ENCODE measurements around the gene GRM7. TPM values are rescaled to one million over a fixed set of nuclear protein-coding genes. Genes with fewer than 3 reads are reported as not detected.

The GRM7 gene
- total and polyA plus RNA-seq, 9 of the 15 experiments (the other 6 are each of a cell fraction or from before 2014, with no cell fraction given), result not detected

- CTCF ChIA-PET (ENCODE audit: low intra/inter-chr PET ratio), result no interaction called here
These were observed 651.1 kb downstream of the GRM7 start for GRCh38 chr3:7512048-7512447.

More at GRCh38 chr3:7512048-7512447, 651.1 kb downstream of the GRM7 start:
- Histone ChIP-seq H3K9me3 (replicated peaks; ENCODE audit: control insufficient read depth, insufficient read depth, low read depth, low read length) (no peaks in the 10 kb centered on the region; the same call in none of the 2 replicates), H3K79me2 (ENCODE audit: control insufficient read depth, insufficient read depth, low read length) (no peaks in the 10 kb centered on the region), H3K4me2 (ENCODE audit: insufficient read depth, low read length) (no peak overlapping the region), H3K36me3 (ENCODE audit: control insufficient read depth, insufficient read depth, low read length) (no peaks in the 10 kb centered on the region), H3K9ac (ENCODE audit: insufficient read depth in 1 of 2, low read depth in 2 of 2, low read length in 2 of 2) (no peak overlapping the region), H3K27ac (ENCODE audit: extremely low read depth, low read depth, low read length) (no peak overlapping the region), H2AFZ (ENCODE audit: low read depth, low read length) (no peak overlapping the region), H3K27me3 (ENCODE audit: control insufficient read depth in 2 of 2, insufficient read depth in 2 of 2, low read length in 2 of 2) (no peaks in the 10 kb centered on the region), H3K4me1 (replicated peaks in 1 of 2; ENCODE audit: control insufficient read depth in 2 of 2, insufficient read depth in 2 of 2, low read length in 2 of 2) (no peaks in the 10 kb centered on the region), H4K20me1 (replicated peaks; ENCODE audit: control insufficient read depth, insufficient read depth, low read length) (no peaks in the 10 kb centered on the region), H3K4me3 (no peak overlapping the region), H3K9me1 (ENCODE audit: control insufficient read depth, insufficient read depth, low read length) (no peaks in the 10 kb centered on the region)
- POLR2A ChIA-PET, result no interaction called here
- DNase-seq (ENCODE audit: extremely low read depth in 1 of 4, low spot score in 3 of 4) (no peak), FAIRE-seq (no peak), ATAC-seq (no peak)
- WGBS (ENCODE audit: insufficient coverage, low coverage, missing lambda C conversion rate), result 0% methylated on average over 1 of the region's 1 CpG
- no TSS peak for BruUV-seq (replicated peaks)
- in situ Hi-C loops (cut with MboI), result no loop called here
- intact Hi-C loops (cut with micrococcal nuclease), result no loop called here
- TF ChIP-seq RBM22 (IDR thresholded peaks at IDR 0.05; ENCODE audit: low read depth, low read length, poor library complexity, severe bottlenecking), result no peak
- TF ChIP-seq SAFB2 (IDR thresholded peaks at IDR 0.05; ENCODE audit: borderline replicate concordance, low read depth, low read length, severe bottlenecking), result no peak
- no peak for TF ChIP-seq JUN (IDR thresholded peaks at IDR 0.05; ENCODE audit: borderline replicate concordance, low read depth, low read length)
- TF ChIP-seq JUN (CRISPR knock-in tag; IDR thresholded peaks at IDR 0.05; ENCODE audit: borderline replicate concordance), result no peak
- no peak for TF ChIP-seq JUNB (CRISPR knock-in tag; conservative IDR thresholded peaks at IDR 0.05)
- TF ChIP-seq ZC3H11A (IDR thresholded peaks at IDR 0.05; ENCODE audit: low read depth, low read length), result no peak
- TF ChIP-seq, protein P1, sequence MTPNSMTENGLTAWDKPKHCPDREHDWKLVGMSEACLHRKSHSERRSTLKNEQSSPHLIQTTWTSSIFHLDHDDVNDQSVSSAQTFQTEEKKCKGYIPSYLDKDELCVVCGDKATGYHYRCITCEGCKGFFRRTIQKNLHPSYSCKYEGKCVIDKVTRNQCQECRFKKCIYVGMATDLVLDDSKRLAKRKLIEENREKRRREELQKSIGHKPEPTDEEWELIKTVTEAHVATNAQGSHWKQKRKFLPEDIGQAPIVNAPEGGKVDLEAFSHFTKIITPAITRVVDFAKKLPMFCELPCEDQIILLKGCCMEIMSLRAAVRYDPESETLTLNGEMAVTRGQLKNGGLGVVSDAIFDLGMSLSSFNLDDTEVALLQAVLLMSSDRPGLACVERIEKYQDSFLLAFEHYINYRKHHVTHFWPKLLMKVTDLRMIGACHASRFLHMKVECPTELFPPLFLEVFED (CRISPR knock-in tag; conservative IDR thresholded peaks at IDR 0.05), result no peak
- no peak for TF ChIP-seq ZNF3 (CRISPR knock-in tag; IDR thresholded peaks at IDR 0.05)
- TF ChIP-seq SIRT6 (IDR thresholded peaks at IDR 0.05; ENCODE audit: low read depth, low read length), result no peak
- TF ChIP-seq KAT7 (CRISPR knock-in tag; IDR thresholded peaks at IDR 0.05; ENCODE audit: borderline replicate concordance), result no peak
- no peak for TF ChIP-seq RBM15 (IDR thresholded peaks at IDR 0.05; ENCODE audit: insufficient read depth, low read length)
- TF ChIP-seq BRCA1 (IDR thresholded peaks at IDR 0.05), result no peak
- no peak for TF ChIP-seq BRCA1 (CRISPR knock-in tag; IDR thresholded peaks at IDR 0.05)
- no peak for TF ChIP-seq ZNF143 (CRISPR knock-in tag; IDR thresholded peaks at IDR 0.05)
- TF ChIP-seq TCF7L2 (IDR thresholded peaks at IDR 0.05; ENCODE audit: low read depth, low read length), result no peak
- TF ChIP-seq ELF4 (CRISPR knock-in tag; IDR thresholded peaks at IDR 0.05), result no peak
- no peak for TF ChIP-seq DPF2 (IDR thresholded peaks at IDR 0.05)
- no peak for TF ChIP-seq NR1H2 (CRISPR knock-in tag; IDR thresholded peaks at IDR 0.05)
- TF ChIP-seq ZMIZ1 (IDR thresholded peaks at IDR 0.05; ENCODE audit: low read depth in 2 of 2, low read length in 2 of 2), result no peak

Measured in K562 (cell line).